Tibial nerve (tissue), 4 donors: ENCODE results near the gene CEP85L.

Experiments used
- CTCF ChIP-seq, 5 experiments: fragments of 200-600 bp in 3 of 5; fragments of 450-650 bp in 2 of 5; sonication (generic) in 3 of 5; IDR thresholded peaks; one replicate each; pipeline ENCODE4 v1.5.1; 2016 to 2019; ENCODE audit warnings: antibody characterized with exemption in 5 of 5, mild to moderate bottlenecking in 3 of 5, moderate library complexity in 2 of 5
- EP300 ChIP-seq, 2 donors: sonication (generic); formaldehyde crosslinking; IDR thresholded peaks; one replicate each; pipeline ENCODE4 v1.6.1; 2017; ENCODE audit warnings: antibody characterized with exemption in 2 of 2, mild to moderate bottlenecking in 1 of 2
- POLR2A ChIP-seq, 2 donors: fragments of 450-650 bp; IDR thresholded peaks; one replicate each; pipeline ENCODE4 v1.6.1; 2017; ENCODE audit warnings: antibody characterized with exemption in 2 of 2, mild to moderate bottlenecking in 2 of 2, moderate library complexity in 2 of 2

- TF ChIP-seq CTCF (IDR thresholded peaks at IDR 0.05) (no peak), POLR2A (IDR thresholded peaks at IDR 0.05) (no peak), EP300 (IDR thresholded peaks at IDR 0.05) (no peak)
Observed at GRCh38 chr6:118630067-118630466, 21.3 kb downstream of the CEP85L start.
